B cell (primary cell): ENCODE measurements around the gene C17orf113. TPM values are rescaled to one million over a fixed set of nuclear protein-coding genes. Genes with fewer than 3 reads are reported as not detected.

Experiments used
- ATAC-seq: fragments of 200-7000 bp; cut with Tn5 transposase; one replicate; pipeline ENCODE4 v1.10.0; 2021; ENCODE audit warnings: low read depth, mild to moderate bottlenecking, moderate number of reproducible peaks, moderate library complexity
- CTCF ChIA-PET: fragments of 350-600 bp; sonication (Branson Sonifier 250); formaldehyde crosslinking; loops from one replicate; lab custom pipeline; 2021; ENCODE audit warnings: antibody characterized with exemption, inconsistent platforms; lab: Charles Lee
- POLR2A ChIA-PET: fragments of 350-600 bp; sonication (Branson Sonifier 250); formaldehyde crosslinking; loops from one replicate; lab custom pipeline; 2021; ENCODE audit warnings: antibody characterized with exemption; lab: Charles Lee
- DNase-seq: peaks from one replicate; pipeline ENCODE4 v3.0.0; 2013
- H2AFZ ChIP-seq: 2 replicates; pipeline ENCODE4 v1.6.1; 2012; ENCODE audit warnings: mild to moderate bottlenecking, low read depth, low read length; ENCODE audit not compliant: insufficient read depth, poor library complexity, severe bottlenecking
- H3K27ac ChIP-seq, 2 donors: 1 replicate in 1 of 2; 2 replicates in 1 of 2; pipeline ENCODE4 v1.5.1; 2012 to 2013; ENCODE audit warnings: low read length in 2 of 2, mild to moderate bottlenecking in 2 of 2, moderate library complexity in 1 of 2
- H3K27me3 ChIP-seq, 4 experiments: fragments of 200-600 bp in 1 of 4; sonication (generic) in 1 of 4; replicated peaks in 1 of 4; 1 replicate in 2 of 4; 2 replicates in 2 of 4; pipeline versions ENCODE4 v1.6.1 to v1.7.0; 2013 to 2016; ENCODE audit warnings: low read length in 3 of 4, mild to moderate bottlenecking in 2 of 4, mixed read lengths in 1 of 4, moderate library complexity in 1 of 4; ENCODE audit not compliant: insufficient read depth in 4 of 4, control insufficient read depth in 3 of 4; ENCODE audit errors: control extremely low read depth in 1 of 4
- H3K36me3 ChIP-seq, 2 experiments: replicated peaks in 1 of 2; 1 replicate in 1 of 2; 2 replicates in 1 of 2; pipeline versions ENCODE4 v1.6.1 to v1.7.1; 2013; ENCODE audit warnings: low read length in 1 of 2; ENCODE audit not compliant: insufficient read depth in 2 of 2, control insufficient read depth in 1 of 2; ENCODE audit errors: control extremely low read depth in 1 of 2, extremely low read depth in 1 of 2
- H3K4me1 ChIP-seq, 2 donors: fragments of 200-600 bp in 1 of 2; sonication (generic) in 1 of 2; 1 replicate in 1 of 2; 2 replicates in 1 of 2; pipeline versions ENCODE4 v1.5.1 to v1.6.1; 2013 to 2017; ENCODE audit warnings: low read length in 2 of 2; ENCODE audit not compliant: control insufficient read depth in 2 of 2, insufficient read depth in 2 of 2
- H3K4me2 ChIP-seq: replicated peaks from 2 replicates; pipeline ENCODE3; 2012; ENCODE audit warnings: mild to moderate bottlenecking, low read depth, low read length; ENCODE audit not compliant: poor library complexity, severe bottlenecking
- H3K4me3 ChIP-seq, 5 experiments: fragments of 200-600 bp in 1 of 5; sonication (generic) in 1 of 5; 1 replicate in 3 of 5; 2 replicates in 2 of 5; pipeline versions ENCODE4 v1.5.1 to v1.7.0; 2011 to 2016; ENCODE audit warnings: low read length in 4 of 5, mild to moderate bottlenecking in 4 of 5, low read depth in 2 of 5, control low read depth in 1 of 5, moderate library complexity in 1 of 5; ENCODE audit not compliant: insufficient read depth in 1 of 5; ENCODE audit errors: control extremely low read depth in 1 of 5, extremely low read depth in 1 of 5
- H3K79me2 ChIP-seq: fragments of 200-600 bp; sonication (generic); one replicate; pipeline ENCODE4 v1.6.0; 2016; ENCODE audit warnings: low read length; ENCODE audit not compliant: control insufficient read depth, insufficient read depth
- H3K9ac ChIP-seq: fragments of 200-600 bp; sonication (generic); 2 replicates; pipeline ENCODE4 v1.6.1; 2017; ENCODE audit warnings: mild to moderate bottlenecking, low read length, moderate library complexity
- H3K9me3 ChIP-seq, 3 donors: one replicate each; pipeline versions ENCODE4 v1.6.1 to v1.7.1; 2013; ENCODE audit warnings: low read length in 2 of 3; ENCODE audit not compliant: control insufficient read depth in 2 of 3, insufficient read depth in 1 of 3; ENCODE audit errors: control extremely low read depth in 1 of 3
- H4K20me1 ChIP-seq: 2 replicates; pipeline ENCODE4 v1.6.0; 2012; ENCODE audit warnings: mild to moderate bottlenecking, low read length; ENCODE audit not compliant: insufficient read depth, control insufficient read depth, poor library complexity, severe bottlenecking
- H3K27ac Mint-ChIP-seq: one replicate; pipeline ENCODE4 v1.8.0; 2021; ENCODE audit warnings: mixed read lengths
- H3K27me3 Mint-ChIP-seq: one replicate; pipeline ENCODE4 v1.8.0; 2021; ENCODE audit warnings: mixed read lengths
- H3K4me1 Mint-ChIP-seq: one replicate; pipeline ENCODE4 v1.8.0; 2021; ENCODE audit warnings: mixed read lengths
- H3K4me3 Mint-ChIP-seq: one replicate; pipeline ENCODE4 v1.8.0; 2021; ENCODE audit warnings: mixed read lengths
- H3K9me3 Mint-ChIP-seq: one replicate; pipeline ENCODE4 v1.8.0; 2022; ENCODE audit warnings: mixed read lengths; ENCODE audit not compliant: insufficient read depth
- CTCF ChIP-seq: fragments of 200-600 bp; IDR thresholded peaks from one replicate; pipeline ENCODE4 v1.8.0; 2022; ENCODE audit warnings: antibody characterized with exemption, mild to moderate bottlenecking
- EZH2 ChIP-seq: IDR thresholded peaks from 2 replicates; pipeline ENCODE4 v1.6.1; 2012; ENCODE audit warnings: borderline replicate concordance, low read depth, mild to moderate bottlenecking, moderate library complexity, low read length; ENCODE audit not compliant: insufficient read depth, poor library complexity, severe bottlenecking
- WGBS: methylation state at CpG from one replicate; pipeline ENCODE4 v1.1.5; 2013; ENCODE audit warnings: missing lambda C conversion rate; ENCODE audit not compliant: insufficient coverage; 5-methylcytosine and 5-hydroxymethylcytosine counted together
- intact Hi-C: fragments of 100-400 bp; cut with micrococcal nuclease; formaldehyde crosslinking; loops from one replicate; pipeline ENCODE4 v1.10.0; 2022
- polyA plus RNA-seq: library from polyadenylated mRNA; depleted of rRNA; stranded (reverse); fragments of >200 nt; gene quantifications from 2 replicates; pipeline ENCODE4 v1.2.3, GENCODE V29; 2012
- total RNA-seq, 2 donors: library from RNA; stranded (reverse); fragments of 120-200 nt in 1 of 2; gene quantifications; 1 replicate in 1 of 2; 2 replicates in 1 of 2; pipeline versions ENCODE4 v1.2.3 to v1.2.4, GENCODE V29; 2013 to 2022

C17orf113 gene
- total and polyA plus RNA-seq, 2 donors (not counting 1 experiment from before 2014, with no cell fraction given) = 1.2 to 2.1 TPM

DNA sequence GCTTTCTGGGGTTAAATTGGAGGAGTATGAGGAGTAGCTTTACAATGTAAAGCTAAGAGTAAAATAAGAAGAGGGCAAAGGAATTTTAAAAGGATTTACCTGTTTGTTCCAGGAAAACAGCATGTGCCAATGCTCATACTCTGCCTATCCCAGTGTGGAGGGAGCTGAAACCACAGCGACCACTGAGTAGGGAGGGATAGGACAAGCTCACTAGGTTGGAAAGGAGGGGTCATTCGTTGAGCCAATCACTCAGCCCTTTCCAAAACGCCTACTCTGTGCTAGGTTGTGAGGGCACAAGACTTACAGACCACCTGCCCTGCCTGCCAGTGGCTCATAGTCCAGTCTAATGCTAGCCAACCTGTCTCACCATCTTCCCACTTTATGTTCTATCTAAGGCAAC lies 32.1 kb downstream of the C17orf113 start:
- Histone ChIP-seq H2AFZ (peak overlapping the region; percentile 94), H3K27ac (no peak overlapping the region)
- 50% methylated on average over 3 of the region's 3 CpGs for WGBS

More for the DNA sequence above, 32.1 kb downstream of the C17orf113 start:
- ATAC-seq (no peak), DNase-seq (no peak)
- Histone ChIP-seq H3K4me3 (peak overlapping the region in 3 of 5 experiments; percentile 86 to 98 (median 97)), H3K36me3 (peaks cover 0 to 15% of the 10 kb centered on the region in 2 experiments), H3K27me3 (no peaks in the 10 kb centered on the region), H3K4me2 (peak overlapping the region; percentile 91), H3K79me2 (peaks cover 80% of the 10 kb centered on the region), H3K9me3 (no peaks in the 10 kb centered on the region), H3K4me1 (peaks cover 38 to 47% of the 10 kb centered on the region in 2 donors), H3K9ac (peak overlapping the region; percentile 100), H4K20me1 (peaks cover 7% of the 10 kb centered on the region)
- POLR2A ChIA-PET = interaction anchor here (0.5 to 3.6 kb wide), 5 partner anchors 10 to 230 kb away, joined by 3 to 32 read pairs (median 3); partner anchors contain the start of genes CNP and KLHL11
- CTCF ChIA-PET = interaction anchor here (0.7 to 8.2 kb wide), 17 partner anchors 8 to 232 kb away, joined by 3 to 90 read pairs (median 3); partner anchors contain the start of genes CNP, DHX58, JUP and KAT2A
- Mint-ChIP-seq H3K27me3 (no peaks in the 10 kb centered on the region), H3K27ac (peak overlapping the region; percentile 99), H3K4me3 (peak overlapping the region; percentile 100), H3K9me3 (no peaks in the 10 kb centered on the region), H3K4me1 (peaks cover 58% of the 10 kb centered on the region)
- TF ChIP-seq CTCF (no peak), EZH2 (no peak)
- intact Hi-C loops = loop anchor here (5.0 kb wide), 1 partner anchor 1201 kb away; no protein-coding TSS in a partner anchor
